ENCODE data around the gene CXXC5.
"Not testable (repeated sequence)": the region's sequence is repeated elsewhere in the genome, so short reads cannot be mapped to it uniquely, and the experiment has no call there.

CXXC5 gene

GRCh38 chr5:139719970-139720369 is 71.8 kb downstream of the CXXC5 start:
- not testable (repeated sequence) for DNase-seq

- no peak for DNase-seq
Measured at GRCh38 chr5:139723986-139724587, 75.9 kb downstream of the CXXC5 start.

GRCh38 chr5:139725073-139725830 is 77.1 kb downstream of the CXXC5 start:
- DNase-seq = no peak

GRCh38 chr5:139726248-139726647 is 78.1 kb downstream of the CXXC5 start:
- no peak for DNase-seq

- not testable (repeated sequence) for DNase-seq
Measured at GRCh38 chr5:139727615-139728014, 79.5 kb downstream of the CXXC5 start.

- no peak for DNase-seq
Measured at GRCh38 chr5:139731281-139731680, 83.1 kb downstream of the CXXC5 start.

- no peak for DNase-seq
Measured at GRCh38 chr5:139732019-139732418, 83.9 kb downstream of the CXXC5 start.

GRCh38 chr5:139733010-139733688 is 85.0 kb downstream of the CXXC5 start:
- DNase-seq = no peak

All from effector CD4-positive, alpha-beta T cell (primary cell).